HG02623 (cell line): ENCODE measurements around the gene GOSR2.
"Not testable (repeated sequence)": the region's sequence is repeated elsewhere in the genome, so short reads cannot be mapped to it uniquely, and the experiment has no call there.

ENCODE experiments used
- ATAC-seq: cut with Tn5 transposase; IDR thresholded peaks from one replicate; pipeline ENCODE4 v1.9.1; 2021; ENCODE audit warnings: moderate library complexity; ENCODE audit not compliant: unreplicated experiment

The GOSR2 gene

GRCh38 chr17:46984892-46985291 is 61.9 kb downstream of the GOSR2 start:
- no peak for ATAC-seq

GRCh38 chr17:46986366-46986765 is 63.4 kb downstream of the GOSR2 start:
- no peak for ATAC-seq

GRCh38 chr17:46987927-46988326 is 65.0 kb downstream of the GOSR2 start:
- ATAC-seq, result not testable (repeated sequence)

GRCh38 chr17:46989637-46990431 is 66.9 kb downstream of the GOSR2 start:
- no peak for ATAC-seq

- no peak for ATAC-seq
These were observed 68.7 kb downstream of the GOSR2 start for GRCh38 chr17:46991617-46992016.
